GM18909 (cell line): ENCODE data around the gene ZSCAN1.

Experiments used
- ATAC-seq: cut with Tn5 transposase; IDR thresholded peaks from one replicate; pipeline ENCODE4 v1.9.1; 2021; ENCODE audit warnings: mild to moderate bottlenecking; ENCODE audit not compliant: unreplicated experiment, poor library complexity

ZSCAN1 gene

GRCh38 chr19:58037927-58038687 is 4.3 kb downstream of the ZSCAN1 start:
- no peak for ATAC-seq

- ATAC-seq: no peak
Observed at GRCh38 chr19:58038688-58039204, 4.9 kb downstream of the ZSCAN1 start.

GRCh38 chr19:58040751-58041525 is 7.1 kb downstream of the ZSCAN1 start:
- ATAC-seq: no peak

GRCh38 chr19:58042495-58043340 is 8.9 kb downstream of the ZSCAN1 start:
- no peak for ATAC-seq

DNA sequence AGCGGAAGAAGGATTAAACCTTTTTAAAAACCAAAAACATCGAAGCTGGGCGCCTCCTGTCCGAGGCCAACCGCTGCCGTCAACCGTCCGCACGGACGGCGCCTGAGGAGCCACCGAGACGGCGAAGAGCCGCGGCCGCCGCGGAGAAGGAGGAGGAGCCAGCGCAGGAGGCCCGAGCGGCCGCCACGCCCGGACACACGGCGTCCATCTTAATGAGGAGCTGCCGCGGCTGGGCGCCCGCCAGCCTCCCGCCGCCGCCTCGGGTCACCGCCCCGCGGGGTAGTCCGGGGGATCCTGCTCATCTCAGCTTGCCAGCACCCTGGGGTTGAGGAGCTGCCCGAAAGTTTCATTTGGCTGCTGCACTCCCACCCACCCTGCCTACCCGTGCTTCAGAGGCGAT is 10.6 kb downstream of the ZSCAN1 start:
- no peak for ATAC-seq

DNA sequence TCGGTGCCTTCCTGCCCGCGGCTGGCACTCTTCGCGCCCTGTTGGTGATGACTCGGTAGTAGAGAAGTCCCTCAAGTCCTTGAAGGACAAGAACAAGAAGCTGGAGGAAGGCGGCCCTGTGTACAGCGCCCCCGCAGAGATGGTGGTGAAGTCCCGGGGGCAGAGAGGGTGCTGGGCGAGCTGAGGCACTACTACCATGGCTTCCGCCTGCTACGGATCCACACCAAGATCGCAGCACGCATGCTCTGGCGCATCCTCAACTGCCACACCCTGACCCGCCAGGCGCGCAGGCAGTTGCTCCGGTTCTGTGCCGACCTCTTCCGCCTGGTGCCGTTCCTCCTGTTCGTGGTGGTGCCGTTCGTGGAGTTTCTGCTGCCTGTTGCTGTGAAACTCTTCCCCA is 11.1 kb downstream of the ZSCAN1 start:
- no peak for ATAC-seq

DNA sequence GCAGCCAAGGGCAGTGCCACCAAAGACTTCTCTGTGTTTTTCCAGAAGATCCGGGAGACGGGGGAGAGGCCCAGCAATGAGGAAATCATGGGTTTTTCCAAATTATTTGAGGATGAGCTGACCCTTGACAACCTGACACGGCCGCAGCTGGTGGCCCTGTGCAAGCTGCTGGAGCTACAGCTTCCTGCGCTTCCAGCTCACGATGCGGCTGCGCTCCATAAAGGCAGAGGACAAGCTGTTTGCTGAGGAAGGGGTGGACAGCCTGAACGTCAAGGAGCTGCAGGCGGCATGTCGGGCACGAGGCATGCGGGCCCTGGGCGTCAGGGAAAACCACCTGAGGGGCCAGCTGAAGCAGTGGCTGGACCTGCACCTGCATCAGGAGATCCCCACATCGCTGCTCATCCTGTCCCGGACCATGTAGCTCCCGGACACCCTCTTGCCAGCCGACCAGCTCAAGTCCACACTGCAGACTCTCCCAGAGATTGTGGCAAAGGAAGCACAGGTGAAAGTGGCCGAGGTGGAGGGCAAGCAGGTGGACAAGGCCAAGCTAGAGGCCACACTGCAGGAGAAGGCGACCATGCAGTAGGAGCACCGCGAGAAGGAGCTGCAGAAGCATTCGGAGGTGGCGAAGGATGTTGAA is 11.7 kb downstream of the ZSCAN1 start:
- no peak for ATAC-seq

- no peak for ATAC-seq
Observed at GRCh38 chr19:58046856-58047255, 13.0 kb downstream of the ZSCAN1 start.

DNA sequence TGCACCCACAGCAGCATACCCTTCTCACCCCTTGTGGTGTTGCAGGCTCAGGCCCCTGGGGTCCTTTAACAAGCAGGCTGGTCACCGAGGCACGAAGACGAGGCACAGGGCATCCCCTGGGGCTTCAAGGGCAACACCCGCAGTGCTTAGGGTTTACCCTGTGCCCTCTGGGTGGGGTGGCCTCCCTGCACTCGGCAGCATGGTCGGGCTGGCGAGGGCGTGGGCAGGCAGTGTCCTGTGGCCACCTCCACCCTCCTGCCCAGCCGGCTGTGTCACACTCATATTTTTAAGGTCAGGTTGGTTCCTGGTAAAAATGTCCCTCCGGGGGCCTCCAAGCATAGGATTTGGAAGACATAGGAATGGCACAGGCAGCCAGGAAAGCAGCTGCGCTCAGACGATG is 13.8 kb downstream of the ZSCAN1 start:
- no peak for ATAC-seq

- ATAC-seq: no peak
Observed at GRCh38 chr19:58052256-58052655, 18.4 kb downstream of the ZSCAN1 start.

DNA sequence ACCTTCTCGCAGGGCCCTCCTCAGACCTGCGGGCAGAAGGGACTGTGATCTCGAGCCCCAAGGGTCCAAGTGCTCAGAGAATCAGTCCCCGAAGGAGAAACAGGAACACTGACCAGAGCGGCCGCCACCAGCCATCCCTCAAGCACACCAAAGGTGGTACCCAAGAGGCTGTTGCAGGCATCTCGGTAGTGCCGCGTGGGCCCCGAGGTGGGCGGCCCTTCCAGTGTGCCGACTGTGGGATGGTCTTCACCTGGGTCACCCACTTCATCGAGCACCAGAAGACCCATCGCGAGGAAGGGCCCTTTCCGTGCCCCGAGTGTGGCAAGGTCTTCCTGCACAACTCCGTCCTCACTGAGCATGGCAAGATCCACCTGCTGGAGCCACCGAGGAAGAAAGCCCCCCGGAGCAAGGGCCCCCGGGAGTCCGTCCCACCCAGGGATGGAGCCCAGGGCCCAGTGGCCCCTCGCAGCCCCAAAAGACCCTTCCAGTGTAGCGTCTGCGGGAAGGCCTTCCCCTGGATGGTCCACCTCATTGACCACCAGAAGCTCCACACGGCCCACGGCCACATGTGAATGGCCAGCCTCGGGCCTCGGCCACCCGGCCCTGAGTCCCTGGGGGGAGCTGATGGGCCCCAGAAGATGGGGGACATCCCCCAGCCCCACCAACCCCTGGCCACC is 19.8 kb downstream of the ZSCAN1 start:
- ATAC-seq: no peak

- no peak for ATAC-seq
Observed at GRCh38 chr19:58054901-58055874, 21.4 kb downstream of the ZSCAN1 start.

GRCh38 chr19:58056261-58056660 is 22.4 kb downstream of the ZSCAN1 start:
- no peak for ATAC-seq

- no peak for ATAC-seq
Observed at GRCh38 chr19:58056861-58057260, 23.0 kb downstream of the ZSCAN1 start.

GRCh38 chr19:58058467-58058866 is 24.6 kb downstream of the ZSCAN1 start:
- no peak for ATAC-seq

GRCh38 chr19:58059003-58059670 is 25.3 kb downstream of the ZSCAN1 start, which contains the start of gene ZNF135:
ZNF135 (plus strand) TSS chr19:58059282; CDS start chr19:58060003, 721 bp downstream.
- no peak for ATAC-seq

GRCh38 chr19:58059671-58060078 is 25.9 kb downstream of the ZSCAN1 start:
- ATAC-seq: no peak

DNA sequence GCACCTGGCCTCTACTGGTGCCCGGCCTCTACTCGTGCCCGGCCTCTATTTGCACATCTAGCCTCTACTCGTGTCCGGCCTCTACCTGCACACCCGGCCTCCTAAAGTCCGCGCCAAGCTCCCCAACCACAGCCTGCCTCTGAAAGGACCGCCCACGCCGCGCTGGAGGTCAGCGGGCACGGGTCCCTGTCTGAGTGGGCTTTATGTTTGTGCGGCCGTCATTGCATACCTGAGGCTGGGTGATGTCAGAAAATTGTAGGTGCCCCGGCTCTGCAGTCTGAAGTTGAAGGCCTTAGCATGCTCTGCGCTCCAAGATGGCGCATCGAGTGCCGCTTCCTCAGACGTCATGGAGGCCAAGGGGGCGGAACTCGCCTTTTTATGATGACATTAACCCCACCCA is 26.4 kb downstream of the ZSCAN1 start:
- ATAC-seq: no peak
